Stimulated activated CD8-positive, alpha-beta memory T cell treated with anti-CD3 and anti-CD28 coated beads, Interleukin-7, amount 100 ng/mL, for 4 hours (primary cell): ENCODE results near the gene TRPM5.

ENCODE experiments used
- DNase-seq, 2 donors: peaks; one replicate each; pipeline ENCODE4 v3.0.0-alpha.2; 2020; ENCODE audit warnings: low read depth in 2 of 2

The TRPM5 gene

GRCh38 chr11:2452321-2453012 lies 8.2 kb upstream of the TRPM5 start:
- no peak for DNase-seq

- DNase-seq: no peak
These were observed 7.6 kb upstream of the TRPM5 start for GRCh38 chr11:2451916-2452315.

GRCh38 chr11:2451336-2451735 lies 7.0 kb upstream of the TRPM5 start:
- no peak for DNase-seq

- DNase-seq: no peak
These were observed 6.2 kb upstream of the TRPM5 start for GRCh38 chr11:2450321-2451041.

- DNase-seq: no peak
These were observed 5.4 kb upstream of the TRPM5 start for GRCh38 chr11:2449548-2450320.

GRCh38 chr11:2448661-2449547 lies 4.6 kb upstream of the TRPM5 start:
- DNase-seq: no peak

- no peak for DNase-seq
These were observed 3.8 kb upstream of the TRPM5 start for GRCh38 chr11:2447951-2448650.

- DNase-seq: no peak
These were observed 3.1 kb upstream of the TRPM5 start for GRCh38 chr11:2447253-2447950.

- DNase-seq: no peak
These were observed 2.4 kb upstream of the TRPM5 start for GRCh38 chr11:2446590-2447252.

- no peak for DNase-seq
These were observed 1.6 kb upstream of the TRPM5 start for GRCh38 chr11:2445746-2446551.

- peak in 1 of 2 donors; percentile 37 for DNase-seq
These were observed 769 bp upstream of the TRPM5 start, which contains the start of gene KCNQ1 for GRCh38 chr11:2444821-2445745. KCNQ1 (plus strand) TSS chr11:2445008; CDS start chr11:2445099, 91 bp downstream.

- no peak for DNase-seq
These were observed 908 bp downstream of the TRPM5 start for GRCh38 chr11:2443406-2443805.

- no peak for DNase-seq
These were observed 1.7 kb downstream of the TRPM5 start for GRCh38 chr11:2442589-2442988.

- no peak for DNase-seq
These were observed 3.1 kb downstream of the TRPM5 start for GRCh38 chr11:2441171-2441570.

- DNase-seq: no peak
These were observed 3.7 kb downstream of the TRPM5 start for GRCh38 chr11:2440646-2441045.

GRCh38 chr11:2439820-2440219 lies 4.5 kb downstream of the TRPM5 start:
- DNase-seq: no peak

- no peak for DNase-seq
These were observed 6.8 kb downstream of the TRPM5 start for GRCh38 chr11:2437516-2437915.

GRCh38 chr11:2436521-2437031 lies 7.7 kb downstream of the TRPM5 start:
- DNase-seq: no peak
